Measurements from ENCODE around the gene HIPK2.
A peak's percentile ranks its signal among the peaks of the same experiment; 100 is the strongest.

HIPK2 gene

GRCh38 chr7:139698844-139699243 lies 79.0 kb downstream of the HIPK2 start:
- H3K4me3 ChIP-seq (ENCODE audit: low read depth, low read length), result no peak overlapping the region
- DNase-seq (ENCODE audit: low read depth), result no peak
- TF ChIP-seq CTCF (IDR thresholded peaks at IDR 0.05; ENCODE audit: low read depth, low read length), result no peak
- TF ChIP-seq MYC (IDR thresholded peaks at IDR 0.05; ENCODE audit: low read depth, low read length), result no peak
- TF ChIP-seq, protein P1, sequence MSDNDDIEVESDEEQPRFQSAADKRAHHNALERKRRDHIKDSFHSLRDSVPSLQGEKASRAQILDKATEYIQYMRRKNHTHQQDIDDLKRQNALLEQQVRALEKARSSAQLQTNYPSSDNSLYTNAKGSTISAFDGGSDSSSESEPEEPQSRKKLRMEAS (IDR thresholded peaks at IDR 0.05; ENCODE audit: low read depth, low read length), result no peak
- TF ChIP-seq POLR2A (IDR thresholded peaks at IDR 0.05; ENCODE audit: extremely low read depth, insufficient read length), result no peak

- H3K4me3 ChIP-seq (ENCODE audit: low read depth, low read length), result no peak overlapping the region
- no peak for DNase-seq (ENCODE audit: low read depth)
- no peak for TF ChIP-seq CTCF (IDR thresholded peaks at IDR 0.05; ENCODE audit: low read depth, low read length)
- TF ChIP-seq MYC (IDR thresholded peaks at IDR 0.05; ENCODE audit: low read depth, low read length), result no peak
- TF ChIP-seq, protein P1 (IDR thresholded peaks at IDR 0.05; ENCODE audit: low read depth, low read length), result no peak
- no peak for TF ChIP-seq POLR2A (IDR thresholded peaks at IDR 0.05; ENCODE audit: extremely low read depth, insufficient read length)
These were observed 79.5 kb downstream of the HIPK2 start for GRCh38 chr7:139698278-139698677.

DNA sequence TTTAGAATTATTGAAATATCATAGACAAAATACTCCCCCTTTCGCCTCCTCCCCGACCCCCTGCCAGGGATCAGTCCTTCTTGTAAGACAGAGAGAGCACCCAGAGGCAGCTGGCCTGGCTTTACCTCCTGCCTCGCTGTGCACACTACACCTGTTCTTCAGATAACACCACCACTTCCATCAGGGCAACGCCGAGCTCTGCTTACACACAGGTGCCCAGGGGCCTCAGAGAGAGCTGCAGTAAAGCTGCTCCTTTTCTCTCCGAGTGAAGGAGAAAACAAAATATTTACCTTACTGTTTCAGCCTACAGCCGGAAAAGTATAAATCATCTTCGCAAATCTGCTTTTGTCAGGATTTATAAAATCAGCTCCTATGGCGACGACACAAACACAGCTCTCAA lies 80.7 kb downstream of the HIPK2 start:
- no peak overlapping the region for H3K4me3 ChIP-seq (ENCODE audit: low read depth, low read length)
- DNase-seq (ENCODE audit: low read depth), result no peak
- TF ChIP-seq MYC (IDR thresholded peaks at IDR 0.05; ENCODE audit: low read depth, low read length) (no peak), CTCF (IDR thresholded peaks at IDR 0.05; ENCODE audit: low read depth, low read length) (no peak), POLR2A (IDR thresholded peaks at IDR 0.05; ENCODE audit: extremely low read depth, insufficient read length) (no peak)
- TF ChIP-seq, protein P1 (IDR thresholded peaks at IDR 0.05; ENCODE audit: low read depth, low read length), result no peak

- TF ChIP-seq CTCF (IDR thresholded peaks at IDR 0.05; ENCODE audit: low read depth, low read length) (no peak), MYC (IDR thresholded peaks at IDR 0.05; ENCODE audit: low read depth, low read length) (no peak), POLR2A (IDR thresholded peaks at IDR 0.05; ENCODE audit: extremely low read depth, insufficient read length) (no peak)
- TF ChIP-seq, protein P1 (IDR thresholded peaks at IDR 0.05; ENCODE audit: low read depth, low read length), result no peak
- no peak overlapping the region for H3K4me3 ChIP-seq (ENCODE audit: low read depth, low read length)
- DNase-seq (ENCODE audit: low read depth), result peak; percentile 40
These were observed 81.2 kb downstream of the HIPK2 start for GRCh38 chr7:139696552-139696951.

DNA sequence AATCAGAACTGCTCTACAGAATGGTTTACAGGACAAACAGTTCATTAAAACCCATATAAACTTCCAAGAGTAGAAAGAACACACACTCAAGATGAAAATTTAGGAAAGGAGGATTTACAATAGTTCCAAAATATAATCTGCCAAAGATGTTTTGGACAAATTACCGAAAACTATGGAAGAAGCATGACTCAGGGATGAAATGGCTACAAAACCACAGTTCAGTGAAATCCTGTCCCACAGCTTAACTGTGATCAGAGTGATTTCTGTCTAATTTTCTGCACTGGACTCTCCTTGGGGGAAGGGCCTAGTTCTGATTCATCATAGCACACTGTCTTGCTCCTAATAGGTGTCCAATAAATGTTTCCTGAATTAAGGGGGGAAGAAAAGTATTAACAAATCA lies 82.2 kb downstream of the HIPK2 start:
- TF ChIP-seq MYC (IDR thresholded peaks at IDR 0.05; ENCODE audit: low read depth, low read length) (no peak), CTCF (IDR thresholded peaks at IDR 0.05; ENCODE audit: low read depth, low read length) (no peak), POLR2A (IDR thresholded peaks at IDR 0.05; ENCODE audit: extremely low read depth, insufficient read length) (no peak)
- TF ChIP-seq, protein P1 (IDR thresholded peaks at IDR 0.05; ENCODE audit: low read depth, low read length), result no peak
- H3K4me3 ChIP-seq (ENCODE audit: low read depth, low read length), result no peak overlapping the region
- no peak for DNase-seq (ENCODE audit: low read depth)

DNA sequence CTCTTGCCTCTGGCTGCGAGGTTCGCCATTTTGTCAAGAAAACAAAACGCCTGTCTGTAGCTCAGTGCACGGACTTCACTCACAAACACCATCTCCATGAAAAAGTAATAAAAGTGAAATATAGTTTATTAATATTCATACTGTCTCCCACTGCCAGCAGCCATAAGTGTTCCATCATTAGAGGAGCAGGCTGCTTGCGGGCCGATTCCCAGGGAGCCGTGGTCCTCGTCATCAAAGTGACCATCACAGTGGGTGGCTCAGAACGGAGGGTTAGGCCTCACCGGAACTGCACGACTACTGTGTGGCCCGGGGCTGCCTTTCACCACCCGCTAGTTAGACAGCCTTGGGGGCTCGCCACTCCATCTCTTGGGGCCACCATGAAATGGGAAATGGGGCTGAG lies 82.7 kb downstream of the HIPK2 start:
- no peak for TF ChIP-seq POLR2A (IDR thresholded peaks at IDR 0.05; ENCODE audit: extremely low read depth, insufficient read length)
- no peak for TF ChIP-seq CTCF (IDR thresholded peaks at IDR 0.05; ENCODE audit: low read depth, low read length)
- no peak for TF ChIP-seq MYC (IDR thresholded peaks at IDR 0.05; ENCODE audit: low read depth, low read length)
- TF ChIP-seq, protein P1 (IDR thresholded peaks at IDR 0.05; ENCODE audit: low read depth, low read length), result no peak
- H3K4me3 ChIP-seq (ENCODE audit: low read depth, low read length), result no peak overlapping the region
- no peak for DNase-seq (ENCODE audit: low read depth)

Measured in NB4 (cell line).